ENCODE data around the gene TRIM13.
"Not testable (repeated sequence)": the region's sequence is repeated elsewhere in the genome, so short reads cannot be mapped to it uniquely, and the experiment has no call there.

Gene TRIM13, protein sequence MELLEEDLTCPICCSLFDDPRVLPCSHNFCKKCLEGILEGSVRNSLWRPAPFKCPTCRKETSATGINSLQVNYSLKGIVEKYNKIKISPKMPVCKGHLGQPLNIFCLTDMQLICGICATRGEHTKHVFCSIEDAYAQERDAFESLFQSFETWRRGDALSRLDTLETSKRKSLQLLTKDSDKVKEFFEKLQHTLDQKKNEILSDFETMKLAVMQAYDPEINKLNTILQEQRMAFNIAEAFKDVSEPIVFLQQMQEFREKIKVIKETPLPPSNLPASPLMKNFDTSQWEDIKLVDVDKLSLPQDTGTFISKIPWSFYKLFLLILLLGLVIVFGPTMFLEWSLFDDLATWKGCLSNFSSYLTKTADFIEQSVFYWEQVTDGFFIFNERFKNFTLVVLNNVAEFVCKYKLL

DNA sequence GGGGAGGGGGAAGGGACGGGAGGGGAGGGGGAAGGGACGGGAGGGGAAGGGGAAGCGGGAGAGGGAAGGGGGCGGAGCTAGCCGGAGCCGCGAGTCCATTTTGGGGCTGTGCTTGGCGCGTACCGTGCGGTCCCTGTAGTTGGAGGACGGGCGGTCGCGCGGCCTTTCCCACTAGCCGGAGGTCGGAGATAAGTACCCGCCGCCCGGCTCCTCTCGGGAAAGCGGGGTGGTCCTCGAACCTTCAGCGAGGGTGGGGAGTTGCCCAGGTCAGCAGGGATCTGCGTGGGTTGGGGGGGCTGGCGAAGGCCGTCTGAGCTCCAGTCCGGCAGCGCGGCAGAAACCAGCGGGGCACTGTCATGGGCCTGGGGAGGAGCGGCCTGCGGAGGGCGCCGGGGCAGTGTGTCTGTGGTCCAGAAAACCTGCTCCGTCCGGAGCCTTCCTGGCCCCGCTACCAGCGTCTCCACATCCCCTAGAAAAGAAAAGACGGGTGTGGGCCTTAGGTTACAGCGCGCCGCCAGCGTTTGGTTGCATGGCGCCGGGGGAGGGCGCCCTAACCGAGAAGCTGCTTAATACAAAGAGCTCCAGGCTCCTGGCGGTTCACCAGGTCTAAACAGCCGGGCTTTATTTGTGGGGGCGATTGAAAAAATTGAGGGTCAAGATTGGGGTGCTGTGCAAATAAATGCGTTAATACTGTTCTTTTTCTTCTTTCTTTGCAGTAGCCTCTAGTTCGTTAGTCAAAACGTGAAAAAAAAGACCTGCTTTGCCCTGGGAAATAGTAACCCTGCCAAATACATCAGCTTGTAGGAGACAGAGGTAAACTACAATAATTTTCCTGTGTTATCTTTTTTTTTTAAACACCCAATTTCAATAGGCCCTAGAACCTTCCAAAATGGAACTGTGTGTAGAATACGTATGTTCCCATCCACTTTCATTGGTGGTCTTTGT, at the start of gene TRIM13:
Gene TRIM13, plus strand, starts transcription at position 92 of the 945 bp plus-strand sequence. CDS start 14,899 bp downstream, outside the sequence.
- in situ Hi-C loops (cut with HindIII; ENCODE audit: low sequenced_read_pairs): no loop called here

DNA sequence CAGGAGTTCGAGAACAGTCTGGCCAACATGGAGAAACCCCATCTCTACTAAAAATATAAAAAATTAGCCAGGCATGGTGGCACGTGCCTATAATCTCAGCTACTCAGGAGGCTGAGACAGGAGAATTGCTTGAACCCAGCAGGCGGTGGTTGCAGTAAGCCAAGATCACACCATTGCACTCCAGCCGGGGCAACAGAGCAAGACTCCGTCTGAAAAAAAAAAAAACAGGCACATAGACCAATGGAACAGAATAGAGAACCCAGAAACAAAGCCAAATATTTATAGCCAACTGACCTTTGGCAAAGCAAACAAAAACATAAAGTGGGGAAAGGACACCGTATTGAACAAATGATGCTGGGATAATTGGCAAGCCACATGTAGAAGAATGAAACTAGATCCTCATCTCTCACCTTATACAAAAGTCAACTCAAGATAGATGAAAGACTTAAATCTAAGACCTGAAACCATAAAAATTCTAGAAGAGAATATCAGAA, 48.0 kb upstream of the TRIM13 start:
- in situ Hi-C loops (cut with HindIII; ENCODE audit: low sequenced_read_pairs): not testable (repeated sequence)

DNA sequence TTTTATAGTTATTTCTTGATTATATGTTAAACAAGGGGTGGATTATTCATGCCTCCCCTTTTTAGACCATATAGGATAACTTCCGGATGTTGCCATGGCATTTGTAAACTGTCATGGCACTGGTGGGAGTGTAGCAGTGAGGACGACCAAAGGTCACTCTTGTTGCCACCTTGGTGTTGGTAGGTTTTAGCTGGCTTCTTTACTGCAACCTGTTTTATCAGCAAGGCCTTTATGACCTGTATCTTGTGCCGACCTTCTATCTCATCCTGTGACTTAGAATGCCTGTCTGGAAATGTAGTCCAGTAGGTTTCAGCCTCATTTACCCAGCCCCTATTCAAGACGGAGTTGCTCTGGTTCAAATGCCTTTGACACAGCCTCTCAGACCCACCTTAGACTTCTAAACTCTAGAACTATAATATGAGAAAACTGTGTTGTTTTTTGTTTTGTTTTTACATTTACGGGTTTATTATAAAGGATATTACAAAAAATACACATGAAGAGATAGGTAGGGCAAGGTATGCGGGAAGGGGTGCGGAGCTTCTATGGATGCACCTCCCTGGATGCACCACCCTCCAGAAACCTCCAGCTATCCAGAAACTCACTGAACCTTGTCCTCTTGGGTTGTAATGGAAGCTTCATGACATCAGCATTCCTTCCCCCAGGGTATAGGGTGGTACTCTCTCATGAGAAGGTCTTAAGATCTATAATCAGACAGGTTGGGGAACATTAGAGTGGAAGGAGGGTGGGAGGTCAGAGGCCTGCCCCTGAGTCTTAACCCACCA, 44.9 kb upstream of the TRIM13 start:
- in situ Hi-C loops (cut with HindIII; ENCODE audit: low sequenced_read_pairs): no loop called here

DNA sequence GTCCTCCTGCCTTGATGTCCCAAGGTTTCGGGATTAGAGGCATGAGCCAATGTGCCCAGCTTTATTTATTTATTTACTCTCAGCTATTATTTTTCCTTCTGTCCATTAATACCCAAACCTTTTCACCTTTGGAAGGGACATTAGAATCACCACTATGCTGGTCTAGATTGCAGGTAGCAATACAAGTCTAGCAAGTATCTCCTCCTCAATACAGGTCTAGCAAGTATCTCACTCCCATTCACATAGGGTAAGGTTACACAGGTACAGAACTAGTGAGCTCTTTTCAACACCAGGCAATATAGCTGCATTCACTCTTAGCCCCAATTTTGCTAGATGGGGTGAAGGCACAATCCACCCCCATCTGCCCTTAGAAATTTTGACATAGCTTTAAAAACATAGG, 43.3 kb upstream of the TRIM13 start:
- in situ Hi-C loops (cut with HindIII; ENCODE audit: low sequenced_read_pairs): no loop called here

DNA sequence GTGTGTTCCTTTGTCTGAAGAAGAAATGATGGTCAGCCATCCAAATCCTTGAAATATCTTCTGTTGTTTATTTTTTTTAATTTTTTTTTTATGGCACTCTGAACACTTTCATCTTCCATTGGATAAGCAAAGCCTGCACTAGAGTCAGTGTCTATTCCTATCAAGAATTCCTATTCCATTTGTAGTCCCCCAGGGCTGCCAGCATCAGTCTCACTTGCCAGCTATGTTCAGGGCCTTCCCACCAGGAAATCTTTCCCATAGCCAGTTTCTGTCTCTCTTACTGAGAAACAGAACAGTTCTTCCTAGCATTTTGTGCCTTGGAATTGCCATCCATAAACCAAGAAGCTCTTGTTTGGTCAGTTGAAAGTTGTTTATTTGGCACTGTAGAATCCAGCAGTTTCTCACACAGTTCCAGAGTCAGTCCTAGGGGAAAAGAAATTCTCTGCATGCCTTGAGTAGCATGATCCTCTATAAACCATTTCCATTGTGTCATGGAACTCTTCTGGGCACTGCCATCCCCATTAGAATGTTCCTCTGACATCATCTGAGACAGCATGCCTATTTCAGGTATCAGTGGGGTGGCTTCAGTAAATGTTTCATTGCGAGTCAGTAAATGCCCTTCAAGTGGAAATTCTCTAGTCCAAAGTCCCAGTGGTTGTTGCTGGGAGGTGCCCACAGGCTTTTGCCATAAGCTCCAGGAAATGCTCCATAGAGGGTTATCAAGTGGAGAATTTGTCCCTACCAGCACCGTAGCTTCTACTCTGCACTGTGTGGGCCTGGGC, 42.0 kb upstream of the TRIM13 start:
- in situ Hi-C loops (cut with HindIII; ENCODE audit: low sequenced_read_pairs): no loop called here

DNA sequence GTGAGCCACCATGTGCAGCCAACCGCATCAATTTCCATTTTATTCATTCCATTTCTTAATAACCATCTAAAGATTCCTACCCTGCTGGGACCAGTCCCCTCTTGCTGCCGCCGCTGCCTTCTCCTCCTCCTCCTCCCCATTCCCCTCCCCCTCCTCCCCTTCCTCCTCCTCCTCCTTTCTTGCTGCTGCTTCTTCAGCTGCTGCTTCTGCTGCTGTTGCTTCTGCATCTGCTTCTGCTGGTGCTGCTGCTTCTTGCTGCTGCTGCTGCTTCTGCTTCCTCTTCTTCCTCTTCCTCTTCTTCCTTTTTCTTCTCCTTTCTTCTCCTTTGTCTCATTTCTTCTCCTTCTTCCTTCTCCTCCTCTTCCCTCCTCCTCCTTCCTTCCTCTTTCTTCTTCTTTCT, 40.7 kb upstream of the TRIM13 start:
- in situ Hi-C loops (cut with HindIII; ENCODE audit: low sequenced_read_pairs): no loop called here

DNA sequence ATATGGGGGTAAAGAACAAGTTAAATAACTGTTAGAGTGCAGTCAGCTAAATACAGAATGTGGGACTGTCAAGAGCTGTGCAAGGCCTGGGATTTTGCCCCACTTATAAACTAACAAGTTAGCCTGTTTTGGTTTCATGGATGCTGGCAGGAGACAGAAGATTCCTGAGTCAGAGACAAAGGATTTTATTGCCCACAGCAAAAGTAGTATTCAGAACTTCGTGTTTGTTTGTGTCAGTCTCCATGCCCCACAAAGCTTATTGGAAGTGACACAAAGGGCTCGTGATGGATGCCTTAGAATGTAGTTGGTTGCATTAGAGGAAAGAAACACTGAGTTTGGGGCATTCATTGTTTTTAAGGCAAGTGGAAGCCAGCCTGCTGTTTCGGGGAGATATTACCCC, 38.5 kb upstream of the TRIM13 start:
- in situ Hi-C loops (cut with HindIII; ENCODE audit: low sequenced_read_pairs): no loop called here

DNA sequence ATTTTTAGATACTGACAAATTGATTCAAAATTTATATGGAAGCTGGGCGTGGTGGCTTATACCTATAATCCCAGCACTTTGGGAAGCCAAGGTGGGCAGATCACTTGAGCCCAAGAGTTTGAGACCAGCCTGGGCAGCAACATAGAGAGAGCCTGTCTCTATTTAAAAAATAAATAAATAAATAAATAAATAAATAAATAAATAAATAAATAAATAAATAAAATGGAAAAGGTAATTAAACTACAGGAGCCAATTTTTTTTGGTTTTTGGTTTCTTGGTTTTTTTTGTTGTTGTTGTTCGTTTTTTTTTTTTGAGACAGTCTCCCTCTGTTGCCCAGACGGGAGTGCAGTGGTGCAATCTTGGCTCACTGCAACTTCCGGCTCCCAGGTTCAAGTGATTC, 29.4 kb upstream of the TRIM13 start:
- in situ Hi-C loops (cut with HindIII; ENCODE audit: low sequenced_read_pairs): no loop called here

DNA sequence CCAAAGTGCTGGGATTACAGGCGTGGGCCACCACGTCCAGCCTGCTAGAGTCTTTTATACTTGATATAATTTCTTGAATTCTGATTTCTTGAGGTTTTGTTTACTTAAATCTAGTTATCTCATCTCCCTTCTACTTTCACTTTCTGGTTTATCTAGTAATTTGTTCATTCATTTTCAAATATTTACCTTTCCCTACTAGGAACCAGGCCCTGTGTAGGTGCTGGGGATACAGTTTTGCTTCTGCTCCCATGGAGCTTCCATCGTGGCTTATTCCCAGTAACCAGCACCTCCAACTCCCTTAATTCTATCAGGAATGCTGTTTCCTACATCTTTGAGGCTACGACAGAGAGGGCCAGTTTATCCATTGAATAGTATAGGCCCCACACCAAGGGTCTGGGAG, 24.1 kb upstream of the TRIM13 start:
- in situ Hi-C loops (cut with HindIII; ENCODE audit: low sequenced_read_pairs): no loop called here

DNA sequence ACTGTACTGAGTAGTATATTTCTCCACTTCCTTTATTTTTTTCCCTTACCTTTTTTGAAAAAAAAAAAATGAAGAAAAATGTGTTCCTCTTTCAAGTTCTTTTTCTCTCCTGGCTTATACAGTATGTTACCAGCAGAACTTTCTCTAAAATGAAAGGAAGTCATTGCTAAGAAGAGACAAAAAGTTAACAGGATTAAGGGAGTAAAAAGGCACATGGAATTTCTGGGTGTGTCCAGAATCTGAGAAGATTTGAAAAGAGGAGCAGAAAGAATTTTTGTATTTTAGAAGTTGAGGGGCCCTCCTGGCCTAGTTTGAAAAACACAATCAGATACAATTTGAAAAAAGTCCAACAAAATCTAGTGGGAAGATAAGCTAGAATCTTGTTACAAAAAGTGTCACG, 21.0 kb upstream of the TRIM13 start:
- in situ Hi-C loops (cut with HindIII; ENCODE audit: low sequenced_read_pairs): no loop called here

DNA sequence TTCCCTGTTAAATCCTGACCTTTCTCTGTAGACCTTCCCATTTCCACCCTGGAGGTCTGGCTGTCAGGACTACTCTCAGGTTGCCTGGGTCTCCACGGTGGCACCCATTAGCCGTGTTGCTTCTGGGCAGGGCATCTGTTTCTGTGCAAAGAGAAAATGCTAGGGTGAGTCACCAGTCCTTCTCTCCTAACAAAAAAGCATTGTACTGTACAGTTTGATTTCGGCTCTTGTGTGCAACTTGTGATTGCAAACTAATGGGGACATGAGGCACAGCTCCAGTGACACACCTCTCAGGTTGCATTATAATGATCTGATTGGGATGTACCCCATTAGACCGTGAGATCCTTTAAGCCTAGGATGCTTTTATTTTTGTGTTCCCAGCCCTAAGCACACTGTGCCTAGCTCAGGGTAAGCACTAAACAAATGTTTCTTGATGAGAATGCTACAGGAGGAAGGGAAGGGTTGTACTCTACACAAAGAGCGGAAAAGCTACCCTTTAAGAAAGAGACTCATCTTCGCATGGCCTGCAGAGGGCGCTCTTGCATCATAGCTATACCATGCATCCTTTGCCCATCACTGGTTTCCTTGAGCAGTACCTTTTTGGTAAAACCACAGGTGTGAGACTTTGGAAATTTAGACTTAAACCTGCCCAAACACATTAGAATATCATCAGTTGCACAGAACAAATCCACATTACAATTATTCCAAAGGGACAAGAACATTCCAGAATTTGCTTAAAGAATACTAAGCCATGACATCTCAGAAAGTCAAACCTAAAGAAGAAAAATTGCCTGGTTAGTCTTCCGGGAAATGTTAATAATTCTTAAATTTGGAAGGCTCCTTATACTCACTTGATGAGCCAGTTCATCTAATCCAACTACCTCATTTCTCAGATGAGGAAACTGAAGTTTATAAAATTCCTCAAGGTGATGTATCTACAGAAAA, 20.3 kb upstream of the TRIM13 start:
- in situ Hi-C loops (cut with HindIII; ENCODE audit: low sequenced_read_pairs): no loop called here

DNA sequence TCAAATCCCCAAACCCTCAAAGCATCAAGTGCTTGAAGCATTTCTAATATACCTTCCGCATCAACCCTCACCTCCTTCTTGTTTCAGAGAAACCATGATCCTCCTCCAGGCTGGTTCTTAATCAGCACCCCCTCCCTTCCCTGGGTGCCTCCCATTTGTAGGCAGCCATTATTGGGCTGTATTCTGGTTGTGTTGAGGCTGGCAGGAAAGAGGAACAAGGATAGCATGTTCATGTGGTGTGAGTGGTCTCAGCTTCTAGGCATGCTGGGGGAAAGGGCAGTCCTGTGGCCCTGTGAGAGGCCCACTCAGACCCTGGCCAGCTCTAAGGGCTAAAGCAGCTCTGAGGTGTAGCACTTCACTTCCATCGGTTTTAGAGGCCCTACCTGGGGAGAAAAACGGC, 18.9 kb upstream of the TRIM13 start:
- in situ Hi-C loops (cut with HindIII; ENCODE audit: low sequenced_read_pairs): no loop called here

DNA sequence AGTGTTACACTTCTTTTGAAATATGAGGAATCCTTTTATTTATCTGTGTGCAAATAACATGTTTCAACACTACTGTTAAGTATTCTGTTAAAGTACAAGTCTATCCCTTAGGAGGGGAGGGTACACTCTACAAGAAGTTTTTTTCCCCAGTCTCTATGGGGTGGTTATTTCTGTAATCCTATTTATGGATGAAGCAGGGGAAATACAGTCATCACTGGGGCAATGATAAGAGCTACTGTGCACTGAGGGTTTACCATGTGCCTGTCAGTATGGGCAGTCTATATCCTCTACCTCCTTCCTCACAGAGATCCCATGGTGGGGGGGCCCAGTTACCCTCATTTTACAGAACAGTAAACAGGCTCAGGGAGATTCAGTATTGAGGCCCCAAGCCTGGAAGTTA, 16.6 kb upstream of the TRIM13 start:
- in situ Hi-C loops (cut with HindIII; ENCODE audit: low sequenced_read_pairs): loop anchor here (5.0 kb wide), 1 partner anchor 52 kb away; no protein-coding TSS in a partner anchor

DNA sequence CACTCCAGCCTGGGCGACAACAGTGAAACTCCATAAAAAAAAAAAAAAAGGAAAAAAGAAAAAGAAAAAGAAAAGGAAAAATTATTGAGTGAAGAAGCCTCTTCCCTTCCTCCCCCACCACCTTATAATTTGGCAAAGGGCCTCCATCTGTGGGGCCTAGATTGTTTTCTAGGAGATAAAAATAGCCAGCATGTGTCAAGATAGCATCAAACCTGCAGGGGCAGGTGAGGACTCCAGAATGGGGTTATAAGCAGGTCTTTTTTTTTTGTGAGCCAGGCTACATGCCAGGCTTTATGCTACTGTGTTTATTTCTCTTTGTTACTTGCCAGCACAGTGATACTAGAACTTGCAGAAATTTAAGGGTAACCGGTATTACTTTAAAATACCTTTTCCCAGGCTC, 11.7 kb upstream of the TRIM13 start:
- in situ Hi-C loops (cut with HindIII; ENCODE audit: low sequenced_read_pairs): no loop called here

DNA sequence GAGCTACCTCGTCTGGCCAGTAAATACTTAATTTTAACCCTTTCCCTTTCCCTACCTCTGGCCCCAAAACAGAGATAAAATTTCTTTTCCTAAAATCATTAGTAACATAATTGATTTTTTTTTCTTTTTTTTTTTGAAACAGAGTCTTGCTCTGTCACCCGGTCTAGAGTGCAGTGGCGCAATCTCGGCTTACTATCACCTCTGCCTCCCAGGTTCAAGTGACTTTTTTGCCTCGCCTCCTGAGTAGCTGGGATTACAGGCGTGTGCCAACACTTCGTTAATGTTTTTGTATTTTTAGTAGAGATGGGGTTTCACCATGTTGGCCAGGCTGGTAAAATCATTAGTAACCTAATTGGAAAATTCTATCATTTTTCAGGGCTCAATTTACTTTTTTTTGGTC, 10.4 kb upstream of the TRIM13 start:
- in situ Hi-C loops (cut with HindIII; ENCODE audit: low sequenced_read_pairs): no loop called here

DNA sequence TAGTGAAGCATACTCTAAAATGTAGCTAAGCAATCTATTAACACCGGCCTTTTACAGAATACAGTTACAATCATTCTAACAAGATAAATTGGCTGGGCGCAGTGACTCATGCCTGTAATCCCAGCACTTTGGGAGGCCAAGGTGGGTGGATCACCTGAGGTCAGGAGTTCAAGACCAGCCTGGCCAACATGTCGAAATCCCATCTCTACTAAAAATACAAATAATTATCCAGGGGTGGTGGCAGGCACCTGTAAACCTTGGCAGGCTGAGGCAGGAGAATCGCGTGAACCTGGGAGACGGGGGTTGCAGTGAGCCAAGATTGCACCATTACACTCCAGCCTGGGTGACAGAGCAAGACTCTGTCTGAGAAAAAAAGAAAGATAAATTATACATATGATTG, 6.2 kb upstream of the TRIM13 start:
- in situ Hi-C loops (cut with HindIII; ENCODE audit: low sequenced_read_pairs): not testable (repeated sequence)

DNA sequence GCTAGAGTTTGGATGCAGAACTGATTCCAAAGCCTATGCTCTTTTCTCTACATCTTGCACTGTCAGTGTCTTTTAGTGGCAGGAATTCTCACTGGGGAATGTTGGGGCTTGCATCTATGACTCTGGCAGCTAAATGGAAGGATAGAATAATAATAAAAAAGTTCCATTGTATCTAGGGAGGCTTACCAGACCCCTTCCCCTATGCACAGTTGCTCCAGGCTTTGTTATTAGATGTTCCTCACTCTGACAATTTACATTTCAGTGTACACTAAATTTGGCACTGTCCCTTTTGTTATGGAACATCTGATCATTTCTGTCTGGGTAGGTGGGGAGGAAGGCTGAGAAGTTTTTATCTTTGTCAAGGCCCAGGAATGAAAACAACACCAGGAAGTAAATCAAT, 3.7 kb upstream of the TRIM13 start:
- in situ Hi-C loops (cut with HindIII; ENCODE audit: low sequenced_read_pairs): no loop called here

DNA sequence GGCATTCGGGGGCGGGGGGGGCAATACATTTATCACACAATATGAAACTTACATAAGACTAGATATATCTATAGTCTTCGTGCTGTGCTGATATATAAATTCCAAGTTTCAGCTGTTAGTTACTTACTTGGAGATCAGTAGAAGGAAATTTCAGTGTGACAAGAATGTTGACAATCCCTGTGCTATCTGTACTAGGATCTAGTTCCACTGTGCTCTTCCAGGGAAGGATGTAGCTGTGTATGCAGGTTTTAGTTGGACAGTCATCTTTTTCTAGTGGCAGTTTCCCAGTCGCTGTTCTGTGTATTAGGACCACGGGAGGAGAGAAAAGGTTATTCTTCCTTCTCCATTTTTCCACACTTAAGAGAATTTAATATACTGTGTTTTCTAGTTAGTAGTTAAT, 3.2 kb upstream of the TRIM13 start:
- in situ Hi-C loops (cut with HindIII; ENCODE audit: low sequenced_read_pairs): no loop called here

DNA sequence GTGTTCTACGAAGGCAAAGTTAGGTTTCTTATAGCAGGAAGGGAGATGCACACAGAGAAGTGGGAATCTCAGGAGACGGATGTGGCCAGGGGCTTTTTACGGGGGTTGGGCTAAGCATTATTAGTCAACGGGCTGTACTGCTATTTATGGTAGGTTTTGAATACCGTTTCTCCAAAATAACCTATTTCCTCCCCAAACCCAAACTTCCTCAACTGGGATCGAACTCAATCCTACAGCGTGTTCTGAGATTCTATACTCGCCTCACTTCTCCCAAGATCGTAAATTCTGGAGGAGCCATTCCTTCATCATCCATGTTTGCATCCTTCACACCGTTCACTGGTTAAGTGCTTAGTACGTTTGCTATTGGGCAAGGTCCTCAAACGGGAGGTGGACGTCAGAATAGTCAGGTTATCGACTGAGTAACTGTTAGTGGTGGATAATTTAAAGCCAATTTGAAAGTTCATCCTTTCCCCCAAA, 1.2 kb upstream of the TRIM13 start:
- in situ Hi-C loops (cut with HindIII; ENCODE audit: low sequenced_read_pairs): no loop called here
